T-helper 2 cell (primary cell): ENCODE results near the gene APOF.
A peak's percentile ranks its signal among the peaks of the same experiment; 100 is the strongest.
"Not testable (repeated sequence)": the region's sequence is repeated elsewhere in the genome, so short reads cannot be mapped to it uniquely, and the experiment has no call there.

Experiments used
- DNase-seq, 5 experiments: peaks; one replicate each; pipeline versions ENCODE4 v3.0.0 to v3.0.0-alpha.2; 2012 to 2022

The APOF gene

GRCh38 chr12:56330936-56331490 is 31.6 kb downstream of the APOF start:
- DNase-seq: no peak

- no peak for DNase-seq
These were observed 36.1 kb downstream of the APOF start for GRCh38 chr12:56326533-56326932.

GRCh38 chr12:56326126-56326525 is 36.5 kb downstream of the APOF start:
- no peak for DNase-seq

GRCh38 chr12:56324206-56324605 is 38.5 kb downstream of the APOF start:
- no peak for DNase-seq

- not testable (repeated sequence) for DNase-seq
These were observed 41.0 kb downstream of the APOF start for GRCh38 chr12:56321610-56322009.

- no peak for DNase-seq
These were observed 41.6 kb downstream of the APOF start for GRCh38 chr12:56321027-56321426.

GRCh38 chr12:56317675-56318074 is 45.0 kb downstream of the APOF start:
- no peak for DNase-seq

- peak; percentile 78 to 97 (median 91) for DNase-seq
These were observed 46.8 kb downstream of the APOF start, which contains the start of gene CNPY2 for GRCh38 chr12:56315622-56316473. Gene CNPY2 (minus strand): TSS chr12:56315988. CDS start chr12:56315217, 771 bp downstream.

GRCh38 chr12:56315249-56315621 is 47.4 kb downstream of the APOF start:
- DNase-seq: peak in 1 of 5 experiments; percentile 34

- DNase-seq: no peak
These were observed 51.7 kb downstream of the APOF start for GRCh38 chr12:56311003-56311402.
